HepG2 (cell line): ENCODE measurements around the gene THRAP3. TPM values are rescaled to one million over a fixed set of nuclear protein-coding genes. Genes with fewer than 3 reads are reported as not detected.

Experiments used
- ARID2 ChIP-seq: sonication (generic); formaldehyde crosslinking; IDR thresholded peaks from 2 replicates; pipeline ENCODE4 v1.8.1; 2022; ENCODE audit warnings: mild to moderate bottlenecking, missing genetic modification reagents, borderline replicate concordance
- ARID5B ChIP-seq: IDR thresholded peaks from 2 replicates; pipeline ENCODE4 v1.4.0; 2020; ENCODE audit warnings: mild to moderate bottlenecking, missing genetic modification reagents
- ATF7-NPFF ChIP-seq: sonication (generic); formaldehyde crosslinking; IDR thresholded peaks from 2 replicates; pipeline ENCODE4 v1.8.1; 2023; ENCODE audit warnings: mild to moderate bottlenecking, low read depth, missing genetic modification reagents, moderate library complexity
- BCL3 ChIP-seq: sonication (generic); formaldehyde crosslinking; IDR thresholded peaks from 2 replicates; pipeline ENCODE4 v1.5.1; 2020; ENCODE audit warnings: mild to moderate bottlenecking, missing genetic modification reagents, moderate library complexity
- ELF4 ChIP-seq: sonication (generic); formaldehyde crosslinking; IDR thresholded peaks from 2 replicates; pipeline ENCODE4 v1.5.0; 2020; ENCODE audit warnings: missing genetic modification reagents, mild to moderate bottlenecking, moderate library complexity, borderline replicate concordance
- FOXP4 ChIP-seq: sonication (generic); formaldehyde crosslinking; IDR thresholded peaks from 2 replicates; pipeline ENCODE4 v1.4.0; 2020; ENCODE audit warnings: missing genetic modification reagents
- HNF4A ChIP-seq: sonication (generic); formaldehyde crosslinking; IDR thresholded peaks from 2 replicates; pipeline ENCODE4 v1.4.0; 2020; ENCODE audit warnings: missing genetic modification reagents
- MED1 ChIP-seq: sonication (generic); formaldehyde crosslinking; IDR thresholded peaks from 2 replicates; pipeline ENCODE4 v1.4.0; 2020; ENCODE audit warnings: missing genetic modification reagents
- MXD4 ChIP-seq: IDR thresholded peaks from 2 replicates; pipeline ENCODE4 v1.6.1; 2016; ENCODE audit warnings: mild to moderate bottlenecking, missing biosample characterization, missing genetic modification reagents
- PAXIP1 ChIP-seq: sonication (generic); formaldehyde crosslinking; conservative IDR thresholded peaks from 2 replicates; pipeline ENCODE4 v1.4.0; 2020; ENCODE audit warnings: mild to moderate bottlenecking, missing genetic modification reagents, moderate library complexity
- PCBP1 ChIP-seq: fragments of 200-400 bp; formaldehyde crosslinking; IDR thresholded peaks from 2 replicates; pipeline ENCODE4 v1.6.1; 2017; ENCODE audit warnings: mild to moderate bottlenecking, low read depth, low read length, borderline replicate concordance
- RARA ChIP-seq: IDR thresholded peaks from 2 replicates; pipeline ENCODE4 v1.6.1; 2016; ENCODE audit warnings: missing genetic modification reagents, missing compliant biosample characterization
- REL ChIP-seq: sonication (generic); formaldehyde crosslinking; conservative IDR thresholded peaks from 2 replicates; pipeline ENCODE4 v1.8.0; 2022; ENCODE audit warnings: mild to moderate bottlenecking, missing genetic modification reagents, moderate library complexity
- TOE1 ChIP-seq: sonication (generic); formaldehyde crosslinking; IDR thresholded peaks from 2 replicates; pipeline ENCODE4 v1.4.0; 2020; ENCODE audit warnings: mild to moderate bottlenecking, missing genetic modification reagents
- ZNF691 ChIP-seq: sonication (generic); formaldehyde crosslinking; IDR thresholded peaks from 2 replicates; pipeline ENCODE4 v1.4.0; 2020; ENCODE audit warnings: missing genetic modification reagents, low read depth, mild to moderate bottlenecking, borderline replicate concordance
- ZNF775 ChIP-seq: sonication (generic); formaldehyde crosslinking; IDR thresholded peaks from 2 replicates; pipeline ENCODE4 v1.4.0; 2020; ENCODE audit warnings: missing genetic modification reagents, mild to moderate bottlenecking, moderate library complexity, borderline replicate concordance
- polyA plus RNA-seq, 8 experiments: library from polyadenylated mRNA; depleted of rRNA in 3 of 8; stranded (reverse) in 7 of 8; unstranded in 1 of 8; fragments of >200 nt; fragmentation: Illumina TruSeq in 4 of 8; extraction: Trizol in 4 of 8; gene quantifications; 2 replicates each; pipeline versions ENCODE4 v1.2.1 to v1.2.3, GENCODE V29; 2011 to 2016; ENCODE audit warnings: low read depth in 4 of 8, missing spikeins in 1 of 8, mixed read lengths in 1 of 8; ENCODE audit not compliant: insufficient read depth in 1 of 8
- total RNA-seq, 5 experiments: library from RNA; depleted of rRNA; stranded (reverse); fragments of >200 nt; fragmentation: Illumina TruSeq; extraction: Trizol; gene quantifications; 2 replicates each; pipeline ENCODE4 v1.2.3, GENCODE V29; 2016; ENCODE audit warnings: low read depth in 1 of 5

The THRAP3 gene
- total and polyA plus RNA-seq, 2 of the 13 experiments (the other 11 are each of a cell fraction or from before 2014, with no cell fraction given) = 45.0 to 92.6 TPM

- no peak for TF ChIP-seq ELF4 (CRISPR knock-in tag)
- peak; percentile 23; the same call in 1 of the 2 replicates for TF ChIP-seq RARA
- TF ChIP-seq ZNF775 (CRISPR knock-in tag) = no peak
- no peak for TF ChIP-seq PCBP1
- 0 out of 2 replicates have a peak, but pooled peaks have one; percentile 10 for TF ChIP-seq ARID5B (CRISPR knock-in tag)
- TF ChIP-seq HNF4A (CRISPR knock-in tag) = peak; percentile 61
- no peak for TF ChIP-seq ATF7-NPFF (CRISPR knock-in tag)
- TF ChIP-seq ZNF691 = no peak; the same call in 1 of the 2 replicates
- no peak for TF ChIP-seq REL (CRISPR knock-in tag)
- peak; percentile 42; the same call in 1 of the 2 replicates for TF ChIP-seq FOXP4 (CRISPR knock-in tag)
- peak; percentile 93 for TF ChIP-seq PAXIP1 (CRISPR knock-in tag)
- no peak for TF ChIP-seq TOE1
- no peak for TF ChIP-seq ARID2
- TF ChIP-seq BCL3 = 0 out of 2 replicates have a peak, but pooled peaks have one; percentile 64
- 0 out of 2 replicates have a peak, but pooled peaks have one; percentile 36 for TF ChIP-seq MXD4 (CRISPR knock-in tag)
- TF ChIP-seq MED1 (CRISPR knock-in tag) = peak; percentile 41
These were observed 128.1 kb downstream of the THRAP3 start (continued) for GRCh38 chr1:36352125-36352909.
